CD14-positive monocyte (primary cell): ENCODE results near the gene ABI3. TPM values are rescaled to one million over a fixed set of nuclear protein-coding genes. Genes with fewer than 3 reads are reported as not detected.
A peak's percentile ranks its signal among the peaks of the same experiment; 100 is the strongest.

ENCODE experiments used
- DNase-seq, 3 donors: peaks; one replicate each; pipeline ENCODE4 v3.0.0-alpha.2; 2011 to 2022
- H2AFZ ChIP-seq: 2 replicates; pipeline ENCODE4 v1.6.0; 2012; ENCODE audit warnings: mild to moderate bottlenecking, low read depth, low read length, inconsistent platforms; ENCODE audit not compliant: insufficient read depth, poor library complexity, severe bottlenecking
- H3K27ac ChIP-seq, 2 donors: 1 replicate in 1 of 2; 2 replicates in 1 of 2; pipeline ENCODE4 v1.5.1; 2012 to 2013; ENCODE audit warnings: low read length in 2 of 2, control low read depth in 1 of 2, inconsistent platforms in 1 of 2, low read depth in 1 of 2, mild to moderate bottlenecking in 1 of 2
- H3K27me3 ChIP-seq, 2 donors: one replicate each; pipeline versions ENCODE4 v1.6.0 to v1.6.1; 2011 to 2013; ENCODE audit warnings: low read length in 2 of 2; ENCODE audit not compliant: control insufficient read depth in 2 of 2, insufficient read depth in 2 of 2
- H3K36me3 ChIP-seq, 2 donors: replicated peaks in 1 of 2; 1 replicate in 1 of 2; 2 replicates in 1 of 2; pipeline versions ENCODE4 v1.5.1 to v1.6.1; 2012 to 2013; ENCODE audit warnings: low read length in 2 of 2, control low read depth in 1 of 2, inconsistent platforms in 1 of 2, mild to moderate bottlenecking in 1 of 2; ENCODE audit not compliant: insufficient read depth in 2 of 2, control insufficient read depth in 1 of 2
- H3K4me1 ChIP-seq, 2 donors: 1 replicate in 1 of 2; 2 replicates in 1 of 2; pipeline versions ENCODE4 v1.5.1 to v1.6.1; 2012 to 2013; ENCODE audit warnings: low read length in 2 of 2, control low read depth in 1 of 2, inconsistent platforms in 1 of 2, mild to moderate bottlenecking in 1 of 2, moderate library complexity in 1 of 2; ENCODE audit not compliant: insufficient read depth in 2 of 2, control insufficient read depth in 1 of 2
- H3K4me2 ChIP-seq: replicated peaks from 2 replicates; pipeline ENCODE3; 2012; ENCODE audit warnings: low read length, moderate library complexity, mild to moderate bottlenecking; ENCODE audit not compliant: poor library complexity, severe bottlenecking; ENCODE audit errors: extremely low read depth
- H3K4me3 ChIP-seq, 3 experiments: fragments of 200-600 bp in 1 of 3; sonication (generic) in 1 of 3; replicated peaks in 1 of 3; 1 replicate in 2 of 3; 2 replicates in 1 of 3; pipeline ENCODE4 v1.5.1; 2011 to 2013; ENCODE audit warnings: low read length in 3 of 3, mild to moderate bottlenecking in 3 of 3, control low read depth in 2 of 3, low read depth in 2 of 3, inconsistent platforms in 1 of 3, moderate library complexity in 1 of 3
- H3K79me2 ChIP-seq: 2 replicates; pipeline ENCODE4 v1.6.0; 2012; ENCODE audit warnings: mild to moderate bottlenecking, control low read depth, inconsistent platforms, low read length, moderate library complexity; ENCODE audit not compliant: insufficient read depth
- H3K9ac ChIP-seq: 2 replicates; pipeline ENCODE4 v1.6.0; 2017; ENCODE audit warnings: low read length, mild to moderate bottlenecking; ENCODE audit not compliant: insufficient read depth, poor library complexity, severe bottlenecking
- H3K9me3 ChIP-seq, 2 donors: replicated peaks in 1 of 2; 1 replicate in 1 of 2; 2 replicates in 1 of 2; pipeline versions ENCODE4 v1.5.1 to v1.6.1; 2012 to 2013; ENCODE audit warnings: low read length in 2 of 2, control low read depth in 1 of 2; ENCODE audit not compliant: control insufficient read depth in 1 of 2, insufficient read depth in 1 of 2
- H4K20me1 ChIP-seq: 2 replicates; pipeline ENCODE4 v1.6.0; 2012; ENCODE audit warnings: mild to moderate bottlenecking, low read length, control low read depth, moderate library complexity; ENCODE audit not compliant: insufficient read depth
- H3K27ac Mint-ChIP-seq, 7 donors: one replicate each; pipeline ENCODE4 v1.8.0; 2020; ENCODE audit warnings: mild to moderate bottlenecking in 7 of 7, mixed read lengths in 7 of 7, moderate library complexity in 6 of 7, inconsistent platforms in 2 of 7
- H3K27me3 Mint-ChIP-seq, 3 donors: one replicate each; pipeline ENCODE4 v1.8.0; 2021 to 2022; ENCODE audit warnings: low read depth in 3 of 3, mild to moderate bottlenecking in 3 of 3, mixed read lengths in 3 of 3, moderate library complexity in 3 of 3, inconsistent platforms in 1 of 3
- H3K36me3 Mint-ChIP-seq, 2 donors: one replicate each; pipeline ENCODE4 v1.8.0; 2020; ENCODE audit warnings: mixed read lengths in 2 of 2, inconsistent platforms in 1 of 2, mild to moderate bottlenecking in 1 of 2
- H3K4me1 Mint-ChIP-seq: one replicate; pipeline ENCODE4 v1.8.0; 2020; ENCODE audit warnings: mild to moderate bottlenecking, mixed read lengths
- H3K4me3 Mint-ChIP-seq, 2 donors: one replicate each; pipeline ENCODE4 v1.8.0; 2020; ENCODE audit warnings: mild to moderate bottlenecking in 2 of 2, mixed read lengths in 2 of 2, moderate library complexity in 1 of 2
- H3K9me3 Mint-ChIP-seq, 7 donors: one replicate each; pipeline ENCODE4 v1.8.0; 2020 to 2022; ENCODE audit warnings: mixed read lengths in 7 of 7, mild to moderate bottlenecking in 6 of 7, moderate library complexity in 6 of 7, inconsistent platforms in 2 of 7
- CTCF ChIP-seq: fragments of 200-600 bp; IDR thresholded peaks from one replicate; pipeline ENCODE4 v1.8.0; 2022; ENCODE audit warnings: antibody characterized with exemption, mild to moderate bottlenecking
- WGBS: methylation state at CpG from one replicate; pipeline ENCODE4 v1.1.5; 2013; ENCODE audit warnings: missing lambda C conversion rate; ENCODE audit not compliant: insufficient coverage; 5-methylcytosine and 5-hydroxymethylcytosine counted together
- intact Hi-C, 2 donors: fragments of 100-400 bp; cut with micrococcal nuclease; formaldehyde crosslinking; loops; one replicate each; pipeline versions ENCODE4 v1.15.0 to v1.15.1; 2023
- polyA plus RNA-seq, 3 donors: library from polyadenylated mRNA; depleted of rRNA in 1 of 3; unstranded in 2 of 3; stranded (reverse) in 1 of 3; fragments of 300-500 nt in 2 of 3; fragments of >200 nt in 1 of 3; fragmentation: Illumina TruSeq in 2 of 3; gene quantifications; 1 replicate in 2 of 3; 2 replicates in 1 of 3; pipeline ENCODE4 v1.2.3, GENCODE V29; 2012 to 2021

Gene ABI3
- polyA plus RNA-seq, 3 donors: 43.2 to 90.6 (median 73.2) TPM

- Mint-ChIP-seq H3K4me3 (no peak overlapping the region), H3K9me3 (peaks cover 0 to 1% (median 0%) of the 10 kb centered on the region in 7 donors), H3K27ac (no peak overlapping the region), H3K36me3 (peaks cover 0 to 5% of the 10 kb centered on the region in 2 donors), H3K4me1 (peaks cover 28% of the 10 kb centered on the region), H3K27me3 (peaks cover 2 to 10% (median 5%) of the 10 kb centered on the region in 3 donors)
- TF ChIP-seq CTCF: no peak
- Histone ChIP-seq H3K36me3 (no peaks in the 10 kb centered on the region), H3K4me3 (no peak overlapping the region), H3K4me1 (peaks cover 9 to 13% of the 10 kb centered on the region in 2 donors), H3K4me2 (no peak overlapping the region), H3K9me3 (no peaks in the 10 kb centered on the region), H2AFZ (no peak overlapping the region), H3K9ac (no peak overlapping the region), H4K20me1 (no peaks in the 10 kb centered on the region), H3K27ac (no peak overlapping the region), H3K79me2 (no peaks in the 10 kb centered on the region), H3K27me3 (no peaks in the 10 kb centered on the region)
- WGBS: 93% methylated on average over 6 of the region's 8 CpGs
- intact Hi-C loops: no loop called here
- DNase-seq: no peak
Measured at GRCh38 chr17:49201481-49201927, 9.0 kb upstream of the ABI3 start.

DNA sequence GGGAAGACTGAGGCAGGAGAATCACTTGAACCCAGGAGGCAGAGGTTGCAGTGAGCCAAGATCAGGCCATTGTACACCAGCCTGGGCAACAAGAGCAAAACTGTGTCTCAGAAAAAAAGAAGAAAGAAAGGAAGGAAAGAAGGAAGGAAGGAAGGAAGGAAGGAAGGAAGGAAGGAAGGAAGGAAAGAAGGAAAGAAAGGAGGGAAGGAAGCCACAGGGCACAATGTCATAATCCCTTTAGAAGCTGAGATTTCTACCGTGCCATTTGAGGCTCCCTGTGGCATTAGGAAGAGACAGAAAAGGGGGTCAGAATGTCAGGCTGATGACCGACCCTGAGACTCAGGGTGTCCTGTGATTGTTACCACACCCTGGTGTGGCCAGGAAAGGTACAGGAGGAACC is 6.7 kb upstream of the ABI3 start:
- peaks cover 0 to 3% of the 10 kb centered on the region in 2 donors for H3K36me3 Mint-ChIP-seq
- no peaks in the 10 kb centered on the region for H3K9me3 ChIP-seq
- peaks cover 15% of the 10 kb centered on the region in 2 donors for H3K4me1 ChIP-seq
- WGBS: 54% methylated on average over 2 of the region's 2 CpGs
- no peak overlapping the region for H3K4me3 Mint-ChIP-seq
- H3K4me2 ChIP-seq: no peak overlapping the region
- peak overlapping the region in 2 of 7 donors; percentile 38 to 58 for H3K27ac Mint-ChIP-seq
- DNase-seq: no peak
- no peak overlapping the region for H3K9ac ChIP-seq
- no peak for TF ChIP-seq CTCF
- H4K20me1 ChIP-seq: no peaks in the 10 kb centered on the region
- H3K4me1 Mint-ChIP-seq: peaks cover 34% of the 10 kb centered on the region
- no peaks in the 10 kb centered on the region for H3K27me3 ChIP-seq
- no peaks in the 10 kb centered on the region for H3K79me2 ChIP-seq
- H3K27ac ChIP-seq: no peak overlapping the region
- H3K36me3 ChIP-seq: no peaks in the 10 kb centered on the region
- no peak overlapping the region for H2AFZ ChIP-seq
- H3K4me3 ChIP-seq: no peak overlapping the region
- intact Hi-C loops: no loop called here
- peaks cover 2 to 10% (median 5%) of the 10 kb centered on the region in 3 donors for H3K27me3 Mint-ChIP-seq
- H3K9me3 Mint-ChIP-seq: peaks cover 0 to 1% (median 0%) of the 10 kb centered on the region in 7 donors
